ENCODE measurements around the gene SLC25A45. TPM values are rescaled to one million over a fixed set of nuclear protein-coding genes. Genes with fewer than 3 reads are reported as not detected.

Gene SLC25A45
- polyA plus RNA-seq, 1 of the 3 experiments (the other 2 are of a cell fraction): 3.6 TPM

DNA sequence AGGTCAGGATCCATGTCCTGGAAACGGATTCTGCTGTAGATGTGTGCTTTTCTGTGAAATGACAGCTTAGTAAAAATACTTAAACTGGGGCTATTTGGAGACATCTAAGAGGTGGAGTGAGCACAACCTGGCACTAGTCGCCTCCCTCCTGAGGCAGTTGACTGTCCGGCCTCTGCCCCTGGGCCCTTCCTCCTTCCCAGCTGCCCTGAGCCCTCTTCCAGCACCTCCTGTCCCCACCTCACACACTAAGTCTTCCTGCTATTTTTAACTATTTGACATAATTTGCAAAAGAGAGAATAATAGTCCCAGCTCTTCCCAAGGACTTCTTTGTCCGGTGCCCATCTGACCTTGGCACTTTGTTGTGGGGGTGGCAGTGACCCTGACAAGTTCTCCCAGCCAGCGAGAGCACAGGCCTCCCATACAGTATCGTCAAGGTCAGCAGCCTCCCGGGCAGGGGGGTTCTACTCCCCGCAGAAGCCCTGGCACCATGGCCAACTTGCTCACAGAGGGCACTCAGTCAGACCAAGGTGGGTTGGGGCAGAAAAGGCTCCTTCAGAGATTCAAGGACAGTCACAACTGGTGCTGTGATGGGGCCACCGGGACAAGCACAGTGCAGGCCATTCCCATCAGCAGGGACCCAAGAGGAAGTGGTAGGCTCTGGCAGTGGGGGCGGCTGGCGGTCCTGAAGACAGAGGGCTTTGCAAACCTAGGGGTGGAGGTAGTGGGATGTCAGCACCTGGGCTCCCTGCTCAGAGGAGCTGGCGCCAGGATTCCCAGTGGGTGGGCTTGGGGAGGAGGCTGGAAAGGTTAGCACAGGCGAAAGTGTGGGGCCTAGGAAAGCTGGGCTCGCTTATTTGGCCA, 34.6 kb upstream of the SLC25A45 start:
- Histone ChIP-seq H3K27ac (ENCODE audit: low read depth in 2 of 2, low read length in 1 of 2) (peak overlapping the region; percentile 100), H3F3A (replicated peaks; ENCODE audit: insufficient read depth) (peaks cover 42% of the 10 kb centered on the region), H4K20me1 (ENCODE audit: insufficient read depth) (no peaks in the 10 kb centered on the region), H3K9me3 (no peaks in the 10 kb centered on the region), H3K9ac (peak overlapping the region; percentile 98; the same call in 1 of the 2 replicates), H3K79me2 (ENCODE audit: insufficient read depth) (peaks cover 63% of the 10 kb centered on the region), H3K4me3 (ENCODE audit: low read depth in 2 of 2, low read length in 1 of 2) (peak overlapping the region; percentile 27 to 58; a peak in 2 of 4 replicates), H3K27me3 (ENCODE audit: insufficient read depth) (no peaks in the 10 kb centered on the region), H3K36me3 (replicated peaks in 1 of 2; ENCODE audit: control insufficient read depth in 1 of 2, insufficient read depth in 2 of 2, low read length in 1 of 2) (no peaks in the 10 kb centered on the region), H2AFZ (ENCODE audit: low read depth) (no peak overlapping the region), H3K4me2 (peak overlapping the region; percentile 94), H3K9me2 (no peaks in the 10 kb centered on the region), H3K4me1 (ENCODE audit: control insufficient read depth in 1 of 2, insufficient read depth in 2 of 2, low read depth in 1 of 2, low read length in 1 of 2) (peaks cover 50 to 61% of the 10 kb centered on the region in 2 experiments)
- ChIA-PET POLR2A (interaction anchor here (0.7 to 17.2 kb wide), 7 partner anchors 8 to 178 kb away, joined by 3 to 1027 read pairs (median 5); partner anchors contain the start of genes FRMD8 and MALAT1), CTCF (interaction anchor here (0.6 to 13.0 kb wide), 34 partner anchors 8 to 276 kb away, joined by 3 to 223 read pairs (median 8); partner anchors contain the start of genes CDC42EP2, FRMD8, MALAT1 and SLC25A45)
- TF ChIP-seq NFIC (IDR thresholded peaks at IDR 0.05; ENCODE audit: borderline replicate concordance) (no peak), RFX5 (IDR thresholded peaks at IDR 0.05; ENCODE audit: low read length) (no peak), RCOR1 (IDR thresholded peaks at IDR 0.05; ENCODE audit: low read length) (no peak), ZBTB33 (IDR thresholded peaks at IDR 0.05; ENCODE audit: borderline replicate concordance, low read depth) (no peak), IRF3 (IDR thresholded peaks at IDR 0.05; ENCODE audit: low read depth, low read length) (no peak), FOXM1 (IDR thresholded peaks at IDR 0.05; ENCODE audit: low read depth) (no peak), FOXJ3 (CRISPR knock-in tag; IDR thresholded peaks at IDR 0.05) (no peak), RXRA (IDR thresholded peaks at IDR 0.05; ENCODE audit: borderline replicate concordance, low read depth) (no peak), USF2 (IDR thresholded peaks at IDR 0.05; ENCODE audit: borderline replicate concordance, low read depth, low read length) (no peak), TCF12 (IDR thresholded peaks at IDR 0.05) (no peak)
- TF ChIP-seq, protein P1, sequence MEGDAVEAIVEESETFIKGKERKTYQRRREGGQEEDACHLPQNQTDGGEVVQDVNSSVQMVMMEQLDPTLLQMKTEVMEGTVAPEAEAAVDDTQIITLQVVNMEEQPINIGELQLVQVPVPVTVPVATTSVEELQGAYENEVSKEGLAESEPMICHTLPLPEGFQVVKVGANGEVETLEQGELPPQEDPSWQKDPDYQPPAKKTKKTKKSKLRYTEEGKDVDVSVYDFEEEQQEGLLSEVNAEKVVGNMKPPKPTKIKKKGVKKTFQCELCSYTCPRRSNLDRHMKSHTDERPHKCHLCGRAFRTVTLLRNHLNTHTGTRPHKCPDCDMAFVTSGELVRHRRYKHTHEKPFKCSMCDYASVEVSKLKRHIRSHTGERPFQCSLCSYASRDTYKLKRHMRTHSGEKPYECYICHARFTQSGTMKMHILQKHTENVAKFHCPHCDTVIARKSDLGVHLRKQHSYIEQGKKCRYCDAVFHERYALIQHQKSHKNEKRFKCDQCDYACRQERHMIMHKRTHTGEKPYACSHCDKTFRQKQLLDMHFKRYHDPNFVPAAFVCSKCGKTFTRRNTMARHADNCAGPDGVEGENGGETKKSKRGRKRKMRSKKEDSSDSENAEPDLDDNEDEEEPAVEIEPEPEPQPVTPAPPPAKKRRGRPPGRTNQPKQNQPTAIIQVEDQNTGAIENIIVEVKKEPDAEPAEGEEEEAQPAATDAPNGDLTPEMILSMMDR (IDR thresholded peaks at IDR 0.05): no peak
- no peak for DNase-seq
- WGBS (ENCODE audit: low lambda C conversion rate): 74% methylated on average over 10 of the region's 14 CpGs

Data from SK-N-SH (cell line).